B cell (primary cell): ENCODE results near the gene FBXW9. TPM values are rescaled to one million over a fixed set of nuclear protein-coding genes. Genes with fewer than 3 reads are reported as not detected.

Source experiments
- ATAC-seq: fragments of 200-7000 bp; cut with Tn5 transposase; one replicate; pipeline ENCODE4 v1.10.0; 2021; ENCODE audit warnings: low read depth, mild to moderate bottlenecking, moderate number of reproducible peaks, moderate library complexity
- CTCF ChIA-PET: fragments of 350-600 bp; sonication (Branson Sonifier 250); formaldehyde crosslinking; loops from one replicate; lab custom pipeline; 2021; ENCODE audit warnings: antibody characterized with exemption, inconsistent platforms; lab: Charles Lee
- POLR2A ChIA-PET: fragments of 350-600 bp; sonication (Branson Sonifier 250); formaldehyde crosslinking; loops from one replicate; lab custom pipeline; 2021; ENCODE audit warnings: antibody characterized with exemption; lab: Charles Lee
- DNase-seq: peaks from one replicate; pipeline ENCODE4 v3.0.0; 2013
- H2AFZ ChIP-seq: 2 replicates; pipeline ENCODE4 v1.6.1; 2012; ENCODE audit warnings: mild to moderate bottlenecking, low read depth, low read length; ENCODE audit not compliant: insufficient read depth, poor library complexity, severe bottlenecking
- H3K27ac ChIP-seq, 2 donors: 1 replicate in 1 of 2; 2 replicates in 1 of 2; pipeline ENCODE4 v1.5.1; 2012 to 2013; ENCODE audit warnings: low read length in 2 of 2, mild to moderate bottlenecking in 2 of 2, moderate library complexity in 1 of 2
- H3K27me3 ChIP-seq, 4 experiments: fragments of 200-600 bp in 1 of 4; sonication (generic) in 1 of 4; replicated peaks in 1 of 4; 1 replicate in 2 of 4; 2 replicates in 2 of 4; pipeline versions ENCODE4 v1.6.1 to v1.7.0; 2013 to 2016; ENCODE audit warnings: low read length in 3 of 4, mild to moderate bottlenecking in 2 of 4, mixed read lengths in 1 of 4, moderate library complexity in 1 of 4; ENCODE audit not compliant: insufficient read depth in 4 of 4, control insufficient read depth in 3 of 4; ENCODE audit errors: control extremely low read depth in 1 of 4
- H3K36me3 ChIP-seq, 2 experiments: replicated peaks in 1 of 2; 1 replicate in 1 of 2; 2 replicates in 1 of 2; pipeline versions ENCODE4 v1.6.1 to v1.7.1; 2013; ENCODE audit warnings: low read length in 1 of 2; ENCODE audit not compliant: insufficient read depth in 2 of 2, control insufficient read depth in 1 of 2; ENCODE audit errors: control extremely low read depth in 1 of 2, extremely low read depth in 1 of 2
- H3K4me1 ChIP-seq, 2 donors: fragments of 200-600 bp in 1 of 2; sonication (generic) in 1 of 2; 1 replicate in 1 of 2; 2 replicates in 1 of 2; pipeline versions ENCODE4 v1.5.1 to v1.6.1; 2013 to 2017; ENCODE audit warnings: low read length in 2 of 2; ENCODE audit not compliant: control insufficient read depth in 2 of 2, insufficient read depth in 2 of 2
- H3K4me2 ChIP-seq: replicated peaks from 2 replicates; pipeline ENCODE3; 2012; ENCODE audit warnings: mild to moderate bottlenecking, low read depth, low read length; ENCODE audit not compliant: poor library complexity, severe bottlenecking
- H3K4me3 ChIP-seq, 5 experiments: fragments of 200-600 bp in 1 of 5; sonication (generic) in 1 of 5; 1 replicate in 3 of 5; 2 replicates in 2 of 5; pipeline versions ENCODE4 v1.5.1 to v1.7.0; 2011 to 2016; ENCODE audit warnings: low read length in 4 of 5, mild to moderate bottlenecking in 4 of 5, low read depth in 2 of 5, control low read depth in 1 of 5, moderate library complexity in 1 of 5; ENCODE audit not compliant: insufficient read depth in 1 of 5; ENCODE audit errors: control extremely low read depth in 1 of 5, extremely low read depth in 1 of 5
- H3K79me2 ChIP-seq: fragments of 200-600 bp; sonication (generic); one replicate; pipeline ENCODE4 v1.6.0; 2016; ENCODE audit warnings: low read length; ENCODE audit not compliant: control insufficient read depth, insufficient read depth
- H3K9ac ChIP-seq: fragments of 200-600 bp; sonication (generic); 2 replicates; pipeline ENCODE4 v1.6.1; 2017; ENCODE audit warnings: mild to moderate bottlenecking, low read length, moderate library complexity
- H3K9me3 ChIP-seq, 3 donors: one replicate each; pipeline versions ENCODE4 v1.6.1 to v1.7.1; 2013; ENCODE audit warnings: low read length in 2 of 3; ENCODE audit not compliant: control insufficient read depth in 2 of 3, insufficient read depth in 1 of 3; ENCODE audit errors: control extremely low read depth in 1 of 3
- H4K20me1 ChIP-seq: 2 replicates; pipeline ENCODE4 v1.6.0; 2012; ENCODE audit warnings: mild to moderate bottlenecking, low read length; ENCODE audit not compliant: insufficient read depth, control insufficient read depth, poor library complexity, severe bottlenecking
- H3K27ac Mint-ChIP-seq: one replicate; pipeline ENCODE4 v1.8.0; 2021; ENCODE audit warnings: mixed read lengths
- H3K27me3 Mint-ChIP-seq: one replicate; pipeline ENCODE4 v1.8.0; 2021; ENCODE audit warnings: mixed read lengths
- H3K4me1 Mint-ChIP-seq: one replicate; pipeline ENCODE4 v1.8.0; 2021; ENCODE audit warnings: mixed read lengths
- H3K4me3 Mint-ChIP-seq: one replicate; pipeline ENCODE4 v1.8.0; 2021; ENCODE audit warnings: mixed read lengths
- H3K9me3 Mint-ChIP-seq: one replicate; pipeline ENCODE4 v1.8.0; 2022; ENCODE audit warnings: mixed read lengths; ENCODE audit not compliant: insufficient read depth
- EZH2 ChIP-seq: IDR thresholded peaks from 2 replicates; pipeline ENCODE4 v1.6.1; 2012; ENCODE audit warnings: borderline replicate concordance, low read depth, mild to moderate bottlenecking, moderate library complexity, low read length; ENCODE audit not compliant: insufficient read depth, poor library complexity, severe bottlenecking
- WGBS: methylation state at CpG from one replicate; pipeline ENCODE4 v1.1.5; 2013; ENCODE audit warnings: missing lambda C conversion rate; ENCODE audit not compliant: insufficient coverage; 5-methylcytosine and 5-hydroxymethylcytosine counted together
- intact Hi-C: fragments of 100-400 bp; cut with micrococcal nuclease; formaldehyde crosslinking; loops from one replicate; pipeline ENCODE4 v1.10.0; 2022
- polyA plus RNA-seq: library from polyadenylated mRNA; depleted of rRNA; stranded (reverse); fragments of >200 nt; gene quantifications from 2 replicates; pipeline ENCODE4 v1.2.3, GENCODE V29; 2012
- total RNA-seq, 2 donors: library from RNA; stranded (reverse); fragments of 120-200 nt in 1 of 2; gene quantifications; 1 replicate in 1 of 2; 2 replicates in 1 of 2; pipeline versions ENCODE4 v1.2.3 to v1.2.4, GENCODE V29; 2013 to 2022
- TF ChIP-seq, protein P1 (sequence below): fragments of 200-600 bp; IDR thresholded peaks from one replicate; pipeline ENCODE4 v1.8.0; 2022; ENCODE audit warnings: antibody characterized with exemption, mild to moderate bottlenecking

Gene FBXW9
- total and polyA plus RNA-seq, 2 donors (not counting 1 experiment from before 2014, with no cell fraction given) = 4.7 TPM

DNA sequence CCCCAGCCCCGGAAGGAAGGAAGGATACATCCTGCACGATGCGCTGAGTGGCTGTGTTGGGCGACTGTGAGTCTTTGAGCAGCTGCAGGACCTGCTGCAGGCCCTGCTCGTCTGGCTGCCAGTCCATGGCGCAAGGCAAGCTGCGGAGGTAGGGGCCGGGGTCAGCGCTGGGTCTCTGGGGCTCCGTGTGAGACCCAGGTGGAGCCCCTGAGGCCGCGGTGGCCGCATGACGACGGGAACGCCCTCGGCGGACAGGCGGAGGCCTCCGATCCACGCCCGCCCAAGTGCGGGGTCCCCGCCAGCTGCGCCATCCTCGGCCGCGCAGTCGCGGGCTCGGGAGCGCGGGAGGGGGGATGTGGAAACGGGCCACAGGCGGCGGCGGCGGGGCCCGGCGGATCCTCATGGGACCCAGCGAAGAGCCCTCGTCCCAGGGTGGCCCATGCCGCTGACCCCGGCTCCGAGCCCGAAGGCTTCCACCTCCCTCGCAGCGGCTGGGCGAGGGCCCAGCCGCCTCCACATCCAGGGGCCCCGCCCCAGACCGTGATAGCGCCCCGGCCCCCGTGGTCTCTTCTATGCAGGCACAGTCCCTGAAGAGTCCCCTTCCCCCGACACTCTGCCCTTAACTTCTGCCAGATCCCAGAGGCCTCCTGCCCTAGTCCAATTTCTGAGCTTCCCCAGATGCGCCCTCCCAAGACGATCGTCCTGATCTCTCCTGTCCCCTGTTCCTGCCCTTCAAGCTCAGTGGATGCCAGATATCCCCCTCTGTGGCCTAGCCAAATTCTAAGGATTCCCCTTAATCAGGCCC, 24.6 kb upstream of the FBXW9 start:
- H3K27ac ChIP-seq = peak overlapping the region in 1 of 2 donors; percentile 69
- H3K4me2 ChIP-seq = peak overlapping the region; percentile 95
- H3K4me1 ChIP-seq = peaks cover 29 to 35% of the 10 kb centered on the region in 2 donors
- peak overlapping the region; percentile 12 to 78 (median 70) for H3K4me3 ChIP-seq
- H3K27ac Mint-ChIP-seq = peak overlapping the region; percentile 84
- H3K4me1 Mint-ChIP-seq = peaks cover 38% of the 10 kb centered on the region
- peak overlapping the region; percentile 89 for H3K4me3 Mint-ChIP-seq
- peak overlapping the region; percentile 83 for H2AFZ ChIP-seq
- DNase-seq = no peak
- H3K27me3 Mint-ChIP-seq = no peaks in the 10 kb centered on the region
- ChIA-PET POLR2A (interaction anchor here (0.8 to 3.6 kb wide), 4 partner anchors 9 to 71 kb away, joined by 3 to 30 read pairs (median 22); partner anchors contain the start of genes DHPS, JUNB and TRIR), CTCF (interaction anchor here (0.7 to 2.1 kb wide), 3 partner anchors 26 to 75 kb away, joined by 4 to 15 read pairs (median 4); no protein-coding TSS in a partner anchor)
- peaks cover 2 to 7% of the 10 kb centered on the region in 2 experiments for H3K36me3 ChIP-seq
- peaks cover 68% of the 10 kb centered on the region for H3K79me2 ChIP-seq
- H3K27me3 ChIP-seq = no peaks in the 10 kb centered on the region
- ATAC-seq = no peak
- no peaks in the 10 kb centered on the region for H3K9me3 Mint-ChIP-seq
- peak overlapping the region; percentile 85 for H3K9ac ChIP-seq
- no peak for TF ChIP-seq EZH2
- TF ChIP-seq, protein P1, sequence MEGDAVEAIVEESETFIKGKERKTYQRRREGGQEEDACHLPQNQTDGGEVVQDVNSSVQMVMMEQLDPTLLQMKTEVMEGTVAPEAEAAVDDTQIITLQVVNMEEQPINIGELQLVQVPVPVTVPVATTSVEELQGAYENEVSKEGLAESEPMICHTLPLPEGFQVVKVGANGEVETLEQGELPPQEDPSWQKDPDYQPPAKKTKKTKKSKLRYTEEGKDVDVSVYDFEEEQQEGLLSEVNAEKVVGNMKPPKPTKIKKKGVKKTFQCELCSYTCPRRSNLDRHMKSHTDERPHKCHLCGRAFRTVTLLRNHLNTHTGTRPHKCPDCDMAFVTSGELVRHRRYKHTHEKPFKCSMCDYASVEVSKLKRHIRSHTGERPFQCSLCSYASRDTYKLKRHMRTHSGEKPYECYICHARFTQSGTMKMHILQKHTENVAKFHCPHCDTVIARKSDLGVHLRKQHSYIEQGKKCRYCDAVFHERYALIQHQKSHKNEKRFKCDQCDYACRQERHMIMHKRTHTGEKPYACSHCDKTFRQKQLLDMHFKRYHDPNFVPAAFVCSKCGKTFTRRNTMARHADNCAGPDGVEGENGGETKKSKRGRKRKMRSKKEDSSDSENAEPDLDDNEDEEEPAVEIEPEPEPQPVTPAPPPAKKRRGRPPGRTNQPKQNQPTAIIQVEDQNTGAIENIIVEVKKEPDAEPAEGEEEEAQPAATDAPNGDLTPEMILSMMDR = no peak
- intact Hi-C loops = loop anchor here (5.0 kb wide), 2 partner anchors 54 to 86 kb away; partner anchors contain the start of genes MAN2B1, RNASEH2A and WDR83
- peaks cover 11% of the 10 kb centered on the region for H4K20me1 ChIP-seq
- 13% methylated on average over 59 of the region's 59 CpGs for WGBS
- no peaks in the 10 kb centered on the region for H3K9me3 ChIP-seq
